GM12892 (cell line): ENCODE measurements around the gene LDLRAD4.

Experiments
- POLR2AphosphoS5 ChIP-seq: IDR thresholded peaks from 2 replicates; pipeline ENCODE4 v1.6.1; 2011; ENCODE audit warnings: low read depth, low read length, control low read depth
- TAF1 ChIP-seq: IDR thresholded peaks from 2 replicates; pipeline ENCODE4 v1.6.1; 2011; ENCODE audit warnings: low read depth, mild to moderate bottlenecking, control low read depth, low read length, borderline replicate concordance

GRCh38 chr18:13696961-13697360 is 478.4 kb downstream of the LDLRAD4 start:
- TF ChIP-seq TAF1, result no peak
- no peak for TF ChIP-seq POLR2AphosphoS5
